Stimulated activated CD8-positive, alpha-beta memory T cell treated with anti-CD3 and anti-CD28 coated beads, Interleukin-12 subunit alpha, Interleukin-12 subunit beta, amount 100 ng/mL, for 24 hours (primary cell): ENCODE results near the gene PMVK.

Experiments
- DNase-seq: peaks from one replicate; pipeline ENCODE4 v3.0.0-alpha.2; 2020; ENCODE audit errors: extremely low read depth

The PMVK gene

GRCh38 chr1:154966111-154966510 lies 29.6 kb upstream of the PMVK start:
- DNase-seq, result no peak

GRCh38 chr1:154964359-154964758 lies 27.8 kb upstream of the PMVK start:
- no peak for DNase-seq

- DNase-seq, result no peak
Measured at GRCh38 chr1:154963643-154964042, 27.1 kb upstream of the PMVK start.

- no peak for DNase-seq
Measured at GRCh38 chr1:154962795-154963330, 26.3 kb upstream of the PMVK start.

GRCh38 chr1:154962156-154962749 lies 25.7 kb upstream of the PMVK start:
- no peak for DNase-seq

GRCh38 chr1:154961207-154962155 lies 25.0 kb upstream of the PMVK start, which contains the start of gene PYGO2:
Gene PYGO2 (minus strand): TSS chr1:154961782. CDS start chr1:154961576, 206 bp downstream.
- peak; percentile 62 for DNase-seq

- no peak for DNase-seq
Measured at GRCh38 chr1:154960446-154961136, 24.1 kb upstream of the PMVK start.

- no peak for DNase-seq
Measured at GRCh38 chr1:154959426-154959780, 22.9 kb upstream of the PMVK start.

- no peak for DNase-seq
Measured at GRCh38 chr1:154958681-154959425, 22.3 kb upstream of the PMVK start.

- DNase-seq, result no peak
Measured at GRCh38 chr1:154958036-154958435, 21.5 kb upstream of the PMVK start.

- DNase-seq, result no peak
Measured at GRCh38 chr1:154957091-154957657, 20.7 kb upstream of the PMVK start.

GRCh38 chr1:154956544-154956941 lies 20.0 kb upstream of the PMVK start:
- DNase-seq, result no peak

GRCh38 chr1:154955718-154956543 lies 19.4 kb upstream of the PMVK start, which contains the start of gene PBXIP1:
Gene PBXIP1 (minus strand): TSS chr1:154956099. CDS start chr1:154953721, 2,378 bp downstream.
- no peak for DNase-seq

- peak; percentile 49 for DNase-seq
Measured at GRCh38 chr1:154955039-154955717, 18.7 kb upstream of the PMVK start.

- DNase-seq, result no peak
Measured at GRCh38 chr1:154954541-154954940, 18.0 kb upstream of the PMVK start.

- no peak for DNase-seq
Measured at GRCh38 chr1:154953611-154954038, 17.1 kb upstream of the PMVK start.

- DNase-seq, result no peak
Measured at GRCh38 chr1:154952664-154953063, 16.1 kb upstream of the PMVK start.

- DNase-seq, result no peak
Measured at GRCh38 chr1:154951901-154952657, 15.6 kb upstream of the PMVK start.

GRCh38 chr1:154948079-154948478 lies 11.6 kb upstream of the PMVK start:
- no peak for DNase-seq
